Nucleus accumbens (tissue), 56 donors: Measurements from ENCODE around the gene GNA12.

Experiments
- DNase-seq, 56 donors: peaks; one replicate each; lab custom pipeline; 2025; lab: John Stamatoyannopoulos, UW

The GNA12 gene

GRCh38 chr7:2838873-2839578 lies 5.1 kb downstream of the GNA12 start:
- DNase-seq, result no peak

GRCh38 chr7:2838451-2838850 lies 5.7 kb downstream of the GNA12 start:
- DNase-seq, result no peak

- DNase-seq, result no peak
Observed at GRCh38 chr7:2837496-2837895, 6.6 kb downstream of the GNA12 start.

- no peak for DNase-seq
Observed at GRCh38 chr7:2834748-2835441, 9.2 kb downstream of the GNA12 start.

GRCh38 chr7:2833083-2833910 lies 10.8 kb downstream of the GNA12 start:
- DNase-seq, result no peak

- DNase-seq, result no peak
Observed at GRCh38 chr7:2832461-2832860, 11.6 kb downstream of the GNA12 start.

GRCh38 chr7:2830609-2831376 lies 13.3 kb downstream of the GNA12 start:
- DNase-seq, result no peak

GRCh38 chr7:2829040-2829439 lies 15.1 kb downstream of the GNA12 start:
- DNase-seq, result no peak

- DNase-seq, result no peak
Observed at GRCh38 chr7:2826771-2827170, 17.3 kb downstream of the GNA12 start.

- no peak for DNase-seq
Observed at GRCh38 chr7:2825559-2826227, 18.4 kb downstream of the GNA12 start.

GRCh38 chr7:2824678-2825461 lies 19.2 kb downstream of the GNA12 start:
- DNase-seq, result no peak

- DNase-seq, result no peak
Observed at GRCh38 chr7:2824026-2824677, 20.0 kb downstream of the GNA12 start.

- no peak for DNase-seq
Observed at GRCh38 chr7:2823130-2823529, 21.0 kb downstream of the GNA12 start.

GRCh38 chr7:2821842-2822507 lies 22.1 kb downstream of the GNA12 start:
- DNase-seq, result no peak

- no peak for DNase-seq
Observed at GRCh38 chr7:2821161-2821841, 22.8 kb downstream of the GNA12 start.

GRCh38 chr7:2820508-2820934 lies 23.6 kb downstream of the GNA12 start:
- no peak for DNase-seq

GRCh38 chr7:2819954-2820397 lies 24.1 kb downstream of the GNA12 start:
- DNase-seq, result no peak
